Measurements from ENCODE around the gene ATP6V0D1. TPM values are rescaled to one million over a fixed set of nuclear protein-coding genes. Genes with fewer than 3 reads are reported as not detected.

ATP6V0D1 gene
- polyA plus RNA-seq, 1 donor = 93.1 TPM

DNA sequence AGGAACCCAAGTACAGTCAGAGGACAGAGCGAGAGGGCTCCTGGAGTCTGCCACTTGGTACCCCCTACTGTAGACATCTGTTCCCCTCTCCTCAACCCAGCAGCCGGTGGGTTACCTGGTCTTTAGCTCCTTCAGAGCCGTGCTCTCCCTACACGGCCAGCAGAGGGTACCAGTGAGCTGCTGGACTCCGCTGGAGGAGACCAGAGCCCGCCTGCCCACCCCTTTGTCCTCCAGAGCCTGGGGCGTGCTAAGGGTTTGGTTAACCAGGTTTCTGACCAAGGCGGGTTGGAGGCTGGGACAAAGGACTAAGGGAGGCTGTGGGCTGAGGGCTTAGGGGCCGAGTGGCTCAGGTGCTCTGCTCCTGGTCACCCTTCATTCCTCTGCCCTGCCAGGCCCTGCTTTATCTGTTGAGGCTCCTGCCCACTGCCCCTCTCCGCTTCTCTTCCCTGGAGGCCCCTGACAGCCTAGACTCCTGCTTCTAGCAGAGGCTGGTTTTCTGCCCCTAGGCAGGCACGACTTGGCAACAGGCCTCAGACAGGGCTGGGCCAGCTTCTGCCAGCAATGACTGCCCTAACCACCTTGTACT is 52.7 kb downstream of the ATP6V0D1 start:
- no peak overlapping the region for H3K4me3 ChIP-seq (ENCODE audit: low read length)
- H3K27ac ChIP-seq (ENCODE audit: low read length) = no peak overlapping the region

DNA sequence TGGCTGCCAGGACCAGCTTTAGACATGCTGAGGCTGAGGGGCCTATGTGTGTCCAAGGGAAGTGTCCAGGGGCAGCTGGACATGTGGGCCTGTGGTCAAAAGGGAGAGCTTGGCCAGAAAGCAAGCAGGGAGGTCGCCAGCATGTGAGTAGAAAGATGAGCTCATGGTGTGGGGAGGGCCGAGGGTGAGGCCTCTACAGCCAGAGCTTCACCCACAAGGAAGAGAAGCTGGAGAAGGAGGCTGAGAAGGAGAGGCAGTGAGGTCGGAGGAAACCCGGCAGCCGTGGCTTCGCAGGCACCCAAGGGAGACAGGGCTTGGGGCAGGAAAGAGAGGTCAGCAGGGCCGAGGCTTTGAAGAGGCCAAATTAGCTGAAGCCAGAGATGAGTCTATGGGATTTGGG is 54.0 kb downstream of the ATP6V0D1 start:
- no peaks in the 10 kb centered on the region for H3K36me3 ChIP-seq (ENCODE audit: control insufficient read depth, insufficient read depth, low read length)
- H3K9me3 ChIP-seq (ENCODE audit: control insufficient read depth, low read depth, low read length) = no peaks in the 10 kb centered on the region
- WGBS (ENCODE audit: insufficient coverage, low lambda C conversion rate) = 90% methylated on average over 2 of the region's 7 CpGs
- H3K27ac ChIP-seq (ENCODE audit: low read length) = no peak overlapping the region
- H3K27me3 ChIP-seq (ENCODE audit: control insufficient read depth, insufficient read depth, low read length) = peaks cover 47% of the 10 kb centered on the region
- DNase-seq = no peak
- H3K4me3 ChIP-seq (ENCODE audit: low read length) = no peak overlapping the region
- peaks cover 20% of the 10 kb centered on the region for H3K4me1 ChIP-seq (ENCODE audit: control insufficient read depth, insufficient read depth, low read length)

More for the DNA sequence above, 52.7 kb downstream of the ATP6V0D1 start:
- H3K9me3 ChIP-seq (ENCODE audit: control insufficient read depth, low read depth, low read length) = no peaks in the 10 kb centered on the region
- H3K27me3 ChIP-seq (ENCODE audit: control insufficient read depth, insufficient read depth, low read length) = peaks cover 47% of the 10 kb centered on the region
- peak in 1 of 2 donors; percentile 66 for DNase-seq
- H3K4me1 ChIP-seq (ENCODE audit: control insufficient read depth, insufficient read depth, low read length) = peaks cover 21% of the 10 kb centered on the region
- 80% methylated on average over 1 of the region's 11 CpGs for WGBS (ENCODE audit: insufficient coverage, low lambda C conversion rate)
- no peaks in the 10 kb centered on the region for H3K36me3 ChIP-seq (ENCODE audit: control insufficient read depth, insufficient read depth, low read length)

DNA sequence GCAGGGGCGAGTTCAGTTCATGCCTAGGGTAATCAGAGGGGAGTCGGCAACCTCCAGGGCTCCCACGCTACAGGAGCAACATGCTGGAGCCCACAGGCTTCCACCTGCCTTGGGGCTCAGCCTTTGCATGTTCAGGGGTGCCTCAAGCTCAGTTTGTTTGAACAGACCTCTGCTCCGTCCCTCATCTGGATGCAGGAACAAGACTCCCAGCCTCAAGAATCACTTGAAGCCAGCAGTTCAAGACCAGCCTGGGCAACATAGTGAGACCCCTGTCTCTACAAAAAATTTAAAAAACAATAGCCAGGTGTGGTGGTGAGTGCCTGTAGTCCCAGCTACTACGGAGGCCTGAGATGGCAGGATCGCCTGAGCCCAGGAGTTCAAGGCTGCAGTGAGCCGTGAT is 54.9 kb downstream of the ATP6V0D1 start:
- DNase-seq = no peak
- no CpG with 5 or more reads among the region's 7 CpGs for WGBS (ENCODE audit: insufficient coverage, low lambda C conversion rate)
- H3K36me3 ChIP-seq (ENCODE audit: control insufficient read depth, insufficient read depth, low read length) = no peaks in the 10 kb centered on the region
- peaks cover 47% of the 10 kb centered on the region for H3K27me3 ChIP-seq (ENCODE audit: control insufficient read depth, insufficient read depth, low read length)
- H3K9me3 ChIP-seq (ENCODE audit: control insufficient read depth, low read depth, low read length) = no peaks in the 10 kb centered on the region
- H3K27ac ChIP-seq (ENCODE audit: low read length) = no peak overlapping the region
- H3K4me3 ChIP-seq (ENCODE audit: low read length) = no peak overlapping the region
- H3K4me1 ChIP-seq (ENCODE audit: control insufficient read depth, insufficient read depth, low read length) = peaks cover 14% of the 10 kb centered on the region

DNA sequence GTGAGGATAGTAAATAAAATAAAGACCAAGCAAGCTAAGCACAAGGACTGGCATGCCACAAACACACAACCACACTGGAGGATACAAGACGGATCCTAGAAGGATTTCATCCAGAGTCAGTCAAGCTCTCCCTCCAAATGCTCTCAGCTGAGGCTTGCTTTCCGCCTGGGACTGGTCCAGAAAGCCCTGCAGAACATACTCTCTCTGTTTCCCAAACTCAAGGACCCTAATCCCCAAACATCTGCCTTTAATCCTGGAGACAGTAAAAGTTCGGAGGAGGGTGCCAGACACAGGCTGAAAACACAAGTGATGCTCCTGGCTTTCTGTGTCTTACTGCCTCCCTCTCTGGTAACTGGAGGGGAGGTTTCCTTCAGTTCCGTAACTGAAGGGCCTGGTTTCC is 55.4 kb downstream of the ATP6V0D1 start:
- peaks cover 47% of the 10 kb centered on the region for H3K27me3 ChIP-seq (ENCODE audit: control insufficient read depth, insufficient read depth, low read length)
- no peaks in the 10 kb centered on the region for H3K36me3 ChIP-seq (ENCODE audit: control insufficient read depth, insufficient read depth, low read length)
- no peak for DNase-seq
- H3K27ac ChIP-seq (ENCODE audit: low read length) = no peak overlapping the region
- 80% methylated on average over 1 of the region's 4 CpGs for WGBS (ENCODE audit: insufficient coverage, low lambda C conversion rate)
- no peaks in the 10 kb centered on the region for H3K9me3 ChIP-seq (ENCODE audit: control insufficient read depth, low read depth, low read length)
- H3K4me3 ChIP-seq (ENCODE audit: low read length) = no peak overlapping the region
- peaks cover 14% of the 10 kb centered on the region for H3K4me1 ChIP-seq (ENCODE audit: control insufficient read depth, insufficient read depth, low read length)

DNA sequence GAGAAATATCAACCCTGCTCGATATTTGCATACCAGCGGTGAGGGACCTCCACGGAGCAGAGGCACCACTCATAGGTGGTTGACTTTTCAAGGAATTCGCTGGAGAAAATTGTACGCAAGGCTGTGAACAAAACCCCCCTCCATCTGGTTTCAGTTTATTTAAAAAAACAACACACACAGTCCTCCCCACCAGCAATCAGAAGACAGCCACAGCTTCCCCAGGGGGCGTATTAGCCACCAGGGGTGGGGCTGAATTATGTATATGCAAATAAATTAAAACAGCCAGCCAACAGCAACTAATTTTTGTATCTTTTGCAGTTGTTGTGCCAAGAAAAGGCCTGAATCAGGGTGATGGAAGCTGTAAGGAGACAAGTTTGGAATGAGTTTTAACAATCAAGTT is 55.9 kb downstream of the ATP6V0D1 start:
- peaks cover 11% of the 10 kb centered on the region for H3K4me1 ChIP-seq (ENCODE audit: control insufficient read depth, insufficient read depth, low read length)
- H3K27ac ChIP-seq (ENCODE audit: low read length) = no peak overlapping the region
- H3K36me3 ChIP-seq (ENCODE audit: control insufficient read depth, insufficient read depth, low read length) = no peaks in the 10 kb centered on the region
- no peak overlapping the region for H3K4me3 ChIP-seq (ENCODE audit: low read length)
- no peak for DNase-seq
- H3K9me3 ChIP-seq (ENCODE audit: control insufficient read depth, low read depth, low read length) = no peaks in the 10 kb centered on the region
- no CpG with 5 or more reads among the region's 6 CpGs for WGBS (ENCODE audit: insufficient coverage, low lambda C conversion rate)
- H3K27me3 ChIP-seq (ENCODE audit: control insufficient read depth, insufficient read depth, low read length) = peaks cover 42% of the 10 kb centered on the region

DNA sequence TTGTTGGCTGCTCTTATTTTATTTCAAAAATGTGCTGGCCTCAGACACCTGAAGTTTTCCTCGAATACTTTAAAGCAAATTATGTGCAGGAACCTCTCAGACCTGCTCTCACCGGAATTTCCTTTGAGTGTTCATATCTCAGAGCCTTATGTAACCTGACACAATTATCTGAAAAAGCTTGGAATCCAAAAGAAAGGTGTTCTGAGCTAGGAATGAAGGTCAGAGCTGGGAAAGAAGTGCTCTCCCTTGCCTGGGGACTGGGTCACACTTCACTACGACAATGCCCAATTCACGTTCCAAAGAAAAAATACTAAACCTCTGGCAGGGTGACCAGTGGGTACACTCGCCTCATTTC is 56.7 kb downstream of the ATP6V0D1 start:
- Histone ChIP-seq H3K27me3 (ENCODE audit: control insufficient read depth, insufficient read depth, low read length) (peaks cover 34% of the 10 kb centered on the region), H3K27ac (ENCODE audit: low read length) (no peak overlapping the region), H3K4me3 (ENCODE audit: low read length) (no peak overlapping the region), H3K4me1 (ENCODE audit: control insufficient read depth, insufficient read depth, low read length) (peaks cover 4% of the 10 kb centered on the region), H3K9me3 (ENCODE audit: control insufficient read depth, low read depth, low read length) (no peaks in the 10 kb centered on the region), H3K36me3 (ENCODE audit: control insufficient read depth, insufficient read depth, low read length) (no peaks in the 10 kb centered on the region)
- WGBS (ENCODE audit: insufficient coverage, low lambda C conversion rate) = no CpG with 5 or more reads among the region's 5 CpGs
- no peak for DNase-seq

DNA sequence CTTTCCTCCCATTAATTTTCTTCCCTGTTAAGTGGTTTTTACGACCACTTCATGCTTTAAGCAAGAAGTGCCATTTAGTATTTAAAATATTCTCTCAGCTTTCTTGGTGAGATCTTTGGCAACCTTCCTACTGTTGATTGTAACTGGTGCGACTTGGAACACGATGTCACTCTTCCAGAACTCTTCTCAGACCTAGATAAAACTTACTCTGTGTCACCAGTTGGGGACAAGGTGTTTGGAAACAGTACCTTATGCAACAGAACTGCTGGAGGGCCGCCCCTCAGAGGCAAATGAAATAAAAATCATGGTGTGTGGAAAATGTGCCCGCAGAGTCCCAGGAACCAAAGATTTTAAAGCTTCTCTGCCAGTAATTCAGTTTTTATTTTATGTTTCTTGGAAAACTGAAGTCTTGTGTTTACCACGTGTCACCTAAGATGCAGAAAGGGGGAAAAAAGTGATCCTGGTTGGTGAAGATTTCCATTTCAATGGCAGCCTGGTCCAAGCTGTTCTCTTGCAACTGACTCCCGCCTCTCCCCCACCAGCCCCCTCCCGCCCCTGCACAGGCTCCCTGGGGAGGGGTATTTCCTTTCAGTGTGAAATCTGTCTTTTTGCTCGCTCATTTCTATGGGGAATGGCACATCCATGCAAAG is 57.2 kb downstream of the ATP6V0D1 start:
- H3K4me1 ChIP-seq (ENCODE audit: control insufficient read depth, insufficient read depth, low read length) = peaks cover 3% of the 10 kb centered on the region
- no peak overlapping the region for H3K4me3 ChIP-seq (ENCODE audit: low read length)
- H3K9me3 ChIP-seq (ENCODE audit: control insufficient read depth, low read depth, low read length) = no peaks in the 10 kb centered on the region
- H3K27ac ChIP-seq (ENCODE audit: low read length) = no peak overlapping the region
- WGBS (ENCODE audit: insufficient coverage, low lambda C conversion rate) = 33% methylated on average over 1 of the region's 9 CpGs
- no peak for DNase-seq
- no peaks in the 10 kb centered on the region for H3K36me3 ChIP-seq (ENCODE audit: control insufficient read depth, insufficient read depth, low read length)
- H3K27me3 ChIP-seq (ENCODE audit: control insufficient read depth, insufficient read depth, low read length) = peaks cover 29% of the 10 kb centered on the region

DNA sequence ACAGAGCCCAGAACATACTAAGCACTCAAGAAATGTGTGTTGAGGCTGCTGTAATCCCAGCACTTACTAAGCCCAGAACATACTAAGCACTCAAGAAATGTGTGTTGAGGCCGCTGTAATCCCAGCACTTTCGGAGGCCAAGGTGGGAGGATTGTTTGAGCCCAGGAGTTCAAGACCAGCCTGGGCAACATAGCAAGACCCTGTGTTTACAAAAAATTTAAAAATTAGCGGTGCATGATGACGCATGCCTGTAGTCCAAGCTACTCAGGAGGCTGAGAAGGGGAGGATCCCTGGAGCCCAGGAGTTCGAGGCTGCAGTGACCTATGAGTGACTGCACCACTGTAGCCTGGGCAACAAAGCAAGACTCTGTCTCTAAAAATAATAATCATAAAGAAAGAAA is 57.9 kb downstream of the ATP6V0D1 start:
- no peak for DNase-seq
- WGBS (ENCODE audit: insufficient coverage, low lambda C conversion rate) = no CpG with 5 or more reads among the region's 5 CpGs
- Histone ChIP-seq H3K27ac (ENCODE audit: low read length) (no peak overlapping the region), H3K9me3 (ENCODE audit: control insufficient read depth, low read depth, low read length) (no peaks in the 10 kb centered on the region), H3K27me3 (ENCODE audit: control insufficient read depth, insufficient read depth, low read length) (peaks cover 25% of the 10 kb centered on the region), H3K36me3 (ENCODE audit: control insufficient read depth, insufficient read depth, low read length) (no peaks in the 10 kb centered on the region), H3K4me3 (ENCODE audit: low read length) (no peak overlapping the region), H3K4me1 (ENCODE audit: control insufficient read depth, insufficient read depth, low read length) (peaks cover under 1% of the 10 kb centered on the region)

DNA sequence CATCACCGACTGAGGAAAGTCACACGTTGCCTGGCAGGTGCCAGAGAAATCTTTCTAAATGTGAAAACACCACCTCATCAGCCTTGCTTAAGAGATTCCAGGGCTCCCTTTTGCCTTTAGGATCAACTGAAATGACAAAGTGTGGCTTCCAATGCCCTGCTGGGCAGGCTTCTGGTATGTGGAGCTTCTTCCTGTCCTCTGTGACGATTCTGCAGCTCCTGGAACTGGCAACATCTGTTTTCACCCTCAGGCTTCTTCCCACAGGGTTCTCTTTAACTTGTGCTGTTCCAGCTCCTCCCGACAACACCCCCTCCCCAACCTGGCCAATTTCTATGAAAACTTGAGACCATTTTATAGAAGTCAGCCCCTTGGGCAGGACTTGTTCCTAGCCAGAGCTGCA is 59.9 kb downstream of the ATP6V0D1 start:
- no peak for DNase-seq
- peaks cover 10% of the 10 kb centered on the region for H3K4me1 ChIP-seq (ENCODE audit: control insufficient read depth, insufficient read depth, low read length)
- H3K27me3 ChIP-seq (ENCODE audit: control insufficient read depth, insufficient read depth, low read length) = peaks cover 24% of the 10 kb centered on the region
- no peak overlapping the region for H3K4me3 ChIP-seq (ENCODE audit: low read length)
- no peak overlapping the region for H3K27ac ChIP-seq (ENCODE audit: low read length)
- H3K9me3 ChIP-seq (ENCODE audit: control insufficient read depth, low read depth, low read length) = no peaks in the 10 kb centered on the region
- 89% methylated on average over 1 of the region's 4 CpGs for WGBS (ENCODE audit: insufficient coverage, low lambda C conversion rate)
- H3K36me3 ChIP-seq (ENCODE audit: control insufficient read depth, insufficient read depth, low read length) = no peaks in the 10 kb centered on the region

DNA sequence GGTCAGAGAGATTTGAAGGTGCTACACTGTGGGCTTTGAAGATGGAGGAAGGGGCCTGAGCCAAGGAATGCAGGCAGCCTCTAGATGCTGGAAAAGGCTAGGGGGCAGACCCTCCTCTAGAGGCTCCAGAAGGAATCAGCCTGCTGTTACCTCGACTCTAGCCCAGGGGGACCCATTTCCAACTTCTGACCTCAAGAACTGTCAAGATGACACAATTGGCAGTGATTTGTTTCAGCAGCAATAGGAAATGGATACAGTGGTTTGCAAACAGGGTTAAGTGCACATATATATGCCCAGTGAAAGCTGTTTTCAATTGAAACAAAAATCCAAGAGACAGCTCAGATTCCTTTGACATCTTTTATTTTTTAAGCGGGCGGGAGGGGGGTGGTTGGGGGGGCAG is 61.0 kb downstream of the ATP6V0D1 start:
- H3K36me3 ChIP-seq (ENCODE audit: control insufficient read depth, insufficient read depth, low read length) = no peaks in the 10 kb centered on the region
- DNase-seq = no peak
- no peak overlapping the region for H3K27ac ChIP-seq (ENCODE audit: low read length)
- no peaks in the 10 kb centered on the region for H3K9me3 ChIP-seq (ENCODE audit: control insufficient read depth, low read depth, low read length)
- peaks cover 13% of the 10 kb centered on the region for H3K4me1 ChIP-seq (ENCODE audit: control insufficient read depth, insufficient read depth, low read length)
- no CpG with 5 or more reads among the region's 3 CpGs for WGBS (ENCODE audit: insufficient coverage, low lambda C conversion rate)
- no peak overlapping the region for H3K4me3 ChIP-seq (ENCODE audit: low read length)
- peaks cover 13% of the 10 kb centered on the region for H3K27me3 ChIP-seq (ENCODE audit: control insufficient read depth, insufficient read depth, low read length)

DNA sequence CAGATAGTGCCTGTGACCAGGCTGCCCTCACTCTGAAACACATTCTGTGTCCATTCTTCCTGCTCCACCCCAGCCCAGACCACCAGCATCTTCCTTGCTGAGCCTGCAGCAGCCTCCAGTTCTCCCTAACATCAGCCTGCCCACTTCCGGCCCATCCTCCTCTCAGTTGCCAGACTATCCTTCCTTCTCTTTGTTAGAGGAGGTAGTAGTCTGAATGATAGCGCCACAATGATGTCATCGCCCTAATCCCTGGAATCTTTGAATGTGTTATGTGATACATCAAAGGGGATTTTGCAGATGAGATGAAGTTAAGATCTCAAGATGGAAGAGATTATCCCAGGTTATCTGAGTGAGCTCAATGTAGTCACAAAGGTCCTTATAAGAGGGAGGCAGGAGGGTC is 61.5 kb downstream of the ATP6V0D1 start:
- Histone ChIP-seq H3K27me3 (ENCODE audit: control insufficient read depth, insufficient read depth, low read length) (peaks cover 9% of the 10 kb centered on the region), H3K27ac (ENCODE audit: low read length) (no peak overlapping the region), H3K4me3 (ENCODE audit: low read length) (no peak overlapping the region), H3K9me3 (ENCODE audit: control insufficient read depth, low read depth, low read length) (no peaks in the 10 kb centered on the region), H3K4me1 (ENCODE audit: control insufficient read depth, insufficient read depth, low read length) (peaks cover 13% of the 10 kb centered on the region), H3K36me3 (ENCODE audit: control insufficient read depth, insufficient read depth, low read length) (no peaks in the 10 kb centered on the region)
- WGBS (ENCODE audit: insufficient coverage, low lambda C conversion rate) = 100% methylated on average over 2 of the region's 3 CpGs
- no peak for DNase-seq

All from large intestine (tissue), 3 donors.